SU-DHL-6 (cell line): ENCODE results near the gene PML.

ENCODE experiments used
- H2AFZ ChIP-seq: fragments of 200-600 bp; sonication (generic); 2 replicates; pipeline ENCODE4 v1.6.1; 2014; ENCODE audit warnings: low read depth, mild to moderate bottlenecking, moderate library complexity, mixed read lengths, antibody characterized with exemption, low read length; ENCODE audit not compliant: severe bottlenecking
- H3F3A ChIP-seq: fragments of 200-600 bp; shearing (Covaris generic); 2 replicates; pipeline ENCODE4 v1.6.0; 2016; ENCODE audit warnings: antibody characterized with exemption, mild to moderate bottlenecking; ENCODE audit not compliant: insufficient read depth
- H3K27ac ChIP-seq: fragments of 200-600 bp; sonication (generic); 2 replicates; pipeline ENCODE4 v1.5.1; 2016; ENCODE audit warnings: low read depth, mild to moderate bottlenecking, low read length, moderate library complexity, mixed read lengths
- H3K27me3 ChIP-seq: fragments of 200-600 bp; sonication (generic), shearing (Covaris generic); 2 replicates; pipeline ENCODE4 v1.6.0; 2014; ENCODE audit warnings: mild to moderate bottlenecking, low read length
- H3K36me3 ChIP-seq: fragments of 200-600 bp; sonication (generic); 2 replicates; pipeline ENCODE4 v1.6.1; 2014; ENCODE audit warnings: mild to moderate bottlenecking, low read length, mixed read lengths
- H3K4me2 ChIP-seq: fragments of 300-600, 200-600 bp; shearing (Covaris generic), sonication (generic); 2 replicates; pipeline ENCODE4 v1.6.0; 2014; ENCODE audit warnings: low read length, low read depth, mild to moderate bottlenecking; ENCODE audit not compliant: poor library complexity, severe bottlenecking
- H3K4me3 ChIP-seq: fragments of 200-600 bp; sonication (generic); 2 replicates; pipeline ENCODE4 v1.5.1; 2014; ENCODE audit warnings: antibody characterized with exemption, low read length, mild to moderate bottlenecking, mixed read lengths; ENCODE audit not compliant: insufficient read depth, poor library complexity, severe bottlenecking
- H3K79me2 ChIP-seq: fragments of 200-600 bp; sonication (generic); 2 replicates; pipeline ENCODE4 v1.6.1; 2014; ENCODE audit warnings: mild to moderate bottlenecking, low read length, moderate library complexity; ENCODE audit not compliant: insufficient read depth
- H3K9ac ChIP-seq: fragments of 200-600 bp; sonication (generic); 2 replicates; pipeline ENCODE4 v1.7.0; 2014; ENCODE audit warnings: mild to moderate bottlenecking, low read length
- H3K9me2 ChIP-seq: fragments of 200-600 bp; sonication (generic); replicated peaks from 2 replicates; pipeline ENCODE4 v1.6.1; 2014; ENCODE audit warnings: low read length; ENCODE audit not compliant: insufficient read depth
- H3K9me3 ChIP-seq: fragments of 200-600 bp; sonication (generic); 2 replicates; pipeline ENCODE4 v1.6.1; 2014; ENCODE audit warnings: low read length, mixed read lengths; ENCODE audit not compliant: insufficient read depth
- H4K20me1 ChIP-seq: fragments of 200-600 bp; sonication (generic); 2 replicates; pipeline ENCODE4 v1.6.1; 2014; ENCODE audit warnings: low read depth, mild to moderate bottlenecking, antibody characterized with exemption, low read length, moderate library complexity, mixed read lengths
- EZH2phosphoT487 ChIP-seq: fragments of 200-600 bp; sonication (generic), shearing (Covaris generic); conservative IDR thresholded peaks from 2 replicates; pipeline ENCODE4 v1.6.1; 2018; ENCODE audit warnings: mild to moderate bottlenecking, antibody characterized with exemption, low read length, moderate library complexity, mixed read lengths
- TF ChIP-seq, protein P1 (sequence below): fragments of 200-600 bp; sonication (generic); IDR thresholded peaks from one replicate; pipeline ENCODE4 v1.5.1; 2017; ENCODE audit warnings: antibody characterized with exemption, mild to moderate bottlenecking, low read length, moderate library complexity; ENCODE audit not compliant: insufficient read depth, poor library complexity, severe bottlenecking

The PML gene

DNA sequence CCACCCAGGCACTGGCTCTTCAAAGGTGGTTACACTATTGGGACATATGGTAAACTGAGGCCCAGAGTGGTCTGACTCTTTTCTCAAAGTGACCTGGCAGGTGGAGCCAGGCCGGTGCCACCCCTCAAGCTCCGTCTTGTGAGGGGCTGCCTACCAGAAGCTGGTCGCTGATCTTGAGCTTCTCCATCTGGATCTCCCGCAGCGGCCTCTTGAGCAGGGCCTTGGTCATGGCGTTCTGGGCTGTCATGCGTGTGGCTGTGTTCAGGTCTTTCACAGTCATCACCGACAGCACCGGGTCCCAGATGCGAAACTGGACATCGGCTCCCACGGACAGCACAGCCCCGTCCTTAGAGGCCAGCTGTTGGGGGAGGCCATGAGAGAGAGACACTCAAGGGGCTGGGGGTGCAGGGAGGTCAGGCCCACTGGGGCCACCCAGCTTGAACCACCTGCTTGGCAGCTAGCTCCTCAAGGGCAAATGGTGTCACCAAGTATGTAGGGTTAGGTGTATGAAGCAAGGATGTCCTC, 6.0 kb upstream of the PML start:
- no peaks in the 10 kb centered on the region for H3F3A ChIP-seq
- H4K20me1 ChIP-seq, result no peaks in the 10 kb centered on the region
- H3K4me3 ChIP-seq, result no peak overlapping the region
- H3K9me2 ChIP-seq, result no peaks in the 10 kb centered on the region
- no peaks in the 10 kb centered on the region for H3K36me3 ChIP-seq
- no peaks in the 10 kb centered on the region for H3K27me3 ChIP-seq
- H2AFZ ChIP-seq, result no peak overlapping the region
- TF ChIP-seq EZH2phosphoT487, result no peak
- TF ChIP-seq, protein P1, sequence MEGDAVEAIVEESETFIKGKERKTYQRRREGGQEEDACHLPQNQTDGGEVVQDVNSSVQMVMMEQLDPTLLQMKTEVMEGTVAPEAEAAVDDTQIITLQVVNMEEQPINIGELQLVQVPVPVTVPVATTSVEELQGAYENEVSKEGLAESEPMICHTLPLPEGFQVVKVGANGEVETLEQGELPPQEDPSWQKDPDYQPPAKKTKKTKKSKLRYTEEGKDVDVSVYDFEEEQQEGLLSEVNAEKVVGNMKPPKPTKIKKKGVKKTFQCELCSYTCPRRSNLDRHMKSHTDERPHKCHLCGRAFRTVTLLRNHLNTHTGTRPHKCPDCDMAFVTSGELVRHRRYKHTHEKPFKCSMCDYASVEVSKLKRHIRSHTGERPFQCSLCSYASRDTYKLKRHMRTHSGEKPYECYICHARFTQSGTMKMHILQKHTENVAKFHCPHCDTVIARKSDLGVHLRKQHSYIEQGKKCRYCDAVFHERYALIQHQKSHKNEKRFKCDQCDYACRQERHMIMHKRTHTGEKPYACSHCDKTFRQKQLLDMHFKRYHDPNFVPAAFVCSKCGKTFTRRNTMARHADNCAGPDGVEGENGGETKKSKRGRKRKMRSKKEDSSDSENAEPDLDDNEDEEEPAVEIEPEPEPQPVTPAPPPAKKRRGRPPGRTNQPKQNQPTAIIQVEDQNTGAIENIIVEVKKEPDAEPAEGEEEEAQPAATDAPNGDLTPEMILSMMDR, result no peak
- no peaks in the 10 kb centered on the region for H3K9me3 ChIP-seq
- H3K79me2 ChIP-seq, result no peaks in the 10 kb centered on the region
- H3K4me2 ChIP-seq, result no peak overlapping the region
- no peak overlapping the region for H3K27ac ChIP-seq
- no peak overlapping the region for H3K9ac ChIP-seq

DNA sequence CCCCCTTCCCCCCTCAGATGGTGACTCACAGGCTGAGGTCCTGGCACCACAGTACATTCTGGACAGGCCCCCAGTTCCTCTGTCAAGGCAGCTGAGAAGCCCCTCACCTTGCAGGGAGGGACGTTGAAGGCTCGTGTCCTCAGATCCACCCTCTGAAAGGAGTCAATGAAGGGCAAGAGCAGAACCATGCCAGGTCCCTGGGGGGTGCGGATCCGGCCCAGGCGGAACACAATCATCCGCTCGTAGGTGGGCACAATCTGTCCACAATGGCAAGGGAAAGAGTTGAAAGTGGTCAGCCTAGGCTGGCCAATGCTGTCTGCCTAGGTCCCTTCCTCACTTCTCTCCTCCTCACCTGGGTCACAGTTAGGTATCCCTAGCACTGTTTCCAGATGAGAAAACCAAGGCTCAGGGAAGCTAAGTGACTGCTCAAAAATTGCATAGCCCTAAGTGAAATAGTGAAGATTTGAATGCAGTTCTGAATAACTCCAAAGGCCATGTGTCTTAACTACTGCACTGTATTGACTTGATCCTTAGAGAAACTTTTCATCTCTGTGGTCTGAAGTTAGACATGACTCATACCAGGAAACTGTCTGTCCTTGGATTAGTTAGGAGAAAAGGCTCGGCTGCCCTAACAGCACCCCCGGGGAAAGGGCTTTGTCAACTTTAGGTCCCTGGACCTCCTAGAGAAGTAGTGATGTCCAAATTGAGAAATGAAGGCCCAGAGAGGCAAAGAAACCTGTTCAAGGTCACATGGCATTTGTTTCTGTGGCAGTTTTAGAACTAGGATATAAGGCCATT, 5.3 kb upstream of the PML start:
- Histone ChIP-seq H3F3A (no peaks in the 10 kb centered on the region), H3K4me2 (no peak overlapping the region), H3K9me2 (no peaks in the 10 kb centered on the region), H3K79me2 (no peaks in the 10 kb centered on the region), H3K27ac (no peak overlapping the region), H3K4me3 (no peak overlapping the region), H3K9me3 (no peaks in the 10 kb centered on the region), H3K27me3 (no peaks in the 10 kb centered on the region), H3K9ac (no peak overlapping the region), H4K20me1 (no peaks in the 10 kb centered on the region), H3K36me3 (no peaks in the 10 kb centered on the region), H2AFZ (no peak overlapping the region)
- TF ChIP-seq, protein P1, result no peak
- no peak for TF ChIP-seq EZH2phosphoT487

DNA sequence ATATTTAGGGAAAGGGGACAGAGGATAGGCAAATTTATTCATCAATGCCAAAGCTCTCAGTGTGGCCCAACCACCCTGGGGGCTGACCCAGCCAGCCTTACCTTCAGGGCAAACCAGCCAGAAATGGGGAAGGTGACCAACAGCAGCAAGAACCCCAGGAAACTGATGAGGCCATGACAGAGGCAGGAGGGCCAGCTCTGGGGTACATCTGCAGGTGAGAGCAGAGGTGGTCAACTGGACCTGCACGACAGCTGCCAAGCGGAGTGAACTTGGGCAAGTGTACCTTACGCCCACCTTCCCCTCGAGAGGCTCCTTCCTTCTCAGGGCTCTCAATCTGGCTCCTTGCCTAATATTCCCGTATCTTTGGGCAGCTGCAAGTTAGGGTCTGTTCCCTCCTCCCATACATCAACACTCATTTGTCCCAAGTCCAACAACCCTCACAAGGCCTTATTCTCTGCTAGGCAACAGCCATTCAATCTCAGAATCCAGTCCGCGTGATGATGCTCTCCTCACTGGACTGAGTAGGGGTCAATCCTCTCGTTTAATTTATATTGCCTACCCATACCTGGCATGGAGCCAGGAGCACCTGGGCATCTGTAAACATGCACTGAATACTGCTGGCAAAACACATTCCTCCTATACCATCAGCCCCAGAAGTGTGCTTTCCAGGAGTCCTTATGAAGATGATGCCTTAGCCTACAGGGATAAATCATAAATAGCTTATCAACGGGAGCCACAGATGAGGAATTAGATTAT, 4.1 kb upstream of the PML start:
- H3K9ac ChIP-seq, result no peak overlapping the region
- H3K27me3 ChIP-seq, result no peaks in the 10 kb centered on the region
- H3K9me2 ChIP-seq, result no peaks in the 10 kb centered on the region
- TF ChIP-seq EZH2phosphoT487, result no peak
- TF ChIP-seq, protein P1, result no peak
- no peak overlapping the region for H3K27ac ChIP-seq
- no peaks in the 10 kb centered on the region for H3F3A ChIP-seq
- H3K79me2 ChIP-seq, result peaks cover 7% of the 10 kb centered on the region
- no peaks in the 10 kb centered on the region for H4K20me1 ChIP-seq
- H3K9me3 ChIP-seq, result no peaks in the 10 kb centered on the region
- H3K36me3 ChIP-seq, result no peaks in the 10 kb centered on the region
- H3K4me2 ChIP-seq, result no peak overlapping the region
- H3K4me3 ChIP-seq, result no peak overlapping the region
- no peak overlapping the region for H2AFZ ChIP-seq
